ENCODE data around the gene IL4I1. TPM values are rescaled to one million over a fixed set of nuclear protein-coding genes. Genes with fewer than 3 reads are reported as not detected.
A peak's percentile ranks its signal among the peaks of the same experiment; 100 is the strongest.

The IL4I1 gene
- polyA plus RNA-seq, 1 of the 3 experiments (the other 2 are of a cell fraction) = 0.35 TPM

GRCh38 chr19:49855676-49856573 is 40.8 kb downstream of the IL4I1 start (continued):
- no peak for TF ChIP-seq USF1 (IDR thresholded peaks at IDR 0.05; ENCODE audit: borderline replicate concordance, low read depth)
- no peak for TF ChIP-seq SMC3 (IDR thresholded peaks at IDR 0.05; ENCODE audit: low read depth, low read length)
- no peak for TF ChIP-seq MEF2A (IDR thresholded peaks at IDR 0.05; ENCODE audit: borderline replicate concordance, low read depth)
- TF ChIP-seq TAF1 (IDR thresholded peaks at IDR 0.05; ENCODE audit: borderline replicate concordance, low read depth, low read length) = no peak
- TF ChIP-seq RFX5 (IDR thresholded peaks at IDR 0.05; ENCODE audit: low read length) = no peak
- no peak for TF ChIP-seq RCOR1 (IDR thresholded peaks at IDR 0.05; ENCODE audit: low read length)
- no peak for TF ChIP-seq GATA2 (CRISPR knock-in tag; IDR thresholded peaks at IDR 0.05)
- TF ChIP-seq NRF1 (IDR thresholded peaks at IDR 0.05; ENCODE audit: low read depth, low read length) = no peak
- TF ChIP-seq RAD21 (IDR thresholded peaks at IDR 0.05; ENCODE audit: low read length) = no peak
- TF ChIP-seq EP300 (IDR thresholded peaks at IDR 0.05; ENCODE audit: borderline replicate concordance in 1 of 2, low read depth in 1 of 2, low read length in 1 of 2) = no peak
- no peak for TF ChIP-seq MXI1 (IDR thresholded peaks at IDR 0.05; ENCODE audit: low read depth, low read length)
- no peak for TF ChIP-seq GABPA (IDR thresholded peaks at IDR 0.05; ENCODE audit: low read depth)

GRCh38 chr19:49855277-49855675 is 41.4 kb downstream of the IL4I1 start:
- Histone ChIP-seq H2AFZ (ENCODE audit: low read depth) (no peak overlapping the region), H3K4me1 (ENCODE audit: control insufficient read depth in 1 of 2, insufficient read depth in 2 of 2, low read depth in 1 of 2, low read length in 1 of 2) (peaks cover 13 to 24% of the 10 kb centered on the region in 2 experiments; a peak in 3 of 4 replicates), H3K79me2 (ENCODE audit: insufficient read depth) (peaks cover 38% of the 10 kb centered on the region), H3K9me3 (no peaks in the 10 kb centered on the region), H3K27me3 (ENCODE audit: insufficient read depth) (no peaks in the 10 kb centered on the region), H3K4me3 (ENCODE audit: low read depth in 2 of 2, low read length in 1 of 2) (no peak overlapping the region), H4K20me1 (ENCODE audit: insufficient read depth) (peaks cover 71% of the 10 kb centered on the region), H3K36me3 (replicated peaks in 1 of 2; ENCODE audit: control insufficient read depth in 1 of 2, insufficient read depth in 2 of 2, low read length in 1 of 2) (peaks cover 9 to 36% of the 10 kb centered on the region in 2 experiments), H3K27ac (ENCODE audit: low read depth in 2 of 2, low read length in 1 of 2) (no peak overlapping the region; a peak in 1 of 4 replicates), H3K9me2 (no peaks in the 10 kb centered on the region), H3K9ac (no peak overlapping the region), H3F3A (replicated peaks; ENCODE audit: insufficient read depth) (peaks cover 61% of the 10 kb centered on the region), H3K4me2 (no peak overlapping the region)
- ChIA-PET POLR2A (interaction anchor here (1.3 kb wide), 1 partner anchor 10 kb away, joined by 3 read pairs; no protein-coding TSS in a partner anchor), CTCF (interaction anchor here (4.2 kb wide), 1 partner anchor 9 kb away, joined by 20 read pairs; no protein-coding TSS in a partner anchor)
- TF ChIP-seq JUND (IDR thresholded peaks at IDR 0.05) (peak; percentile 8; the same call in 1 of the 2 replicates), SIN3A (IDR thresholded peaks at IDR 0.05; ENCODE audit: borderline replicate concordance, low read depth, low read length) (0 out of 2 replicates have a peak, but pooled peaks have one; percentile 6), CHD2 (IDR thresholded peaks at IDR 0.05; ENCODE audit: low read length, partially characterized antibody) (no peak), RFX5 (IDR thresholded peaks at IDR 0.05; ENCODE audit: low read length) (no peak)
- WGBS (ENCODE audit: low lambda C conversion rate) = 85% methylated on average over 4 of the region's 12 CpGs
- no peak for DNase-seq
